Measurements from ENCODE around the gene PTPA. TPM values are rescaled to one million over a fixed set of nuclear protein-coding genes. Genes with fewer than 3 reads are reported as not detected.

The PTPA gene
- total RNA-seq = 77.2 and 80.0 TPM in 2 replicates

GRCh38 chr9:129110740-129111527 is at the start of gene PTPA, which contains the start of gene CRAT:
TSS of gene PTPA (plus strand) at chr9:129111415. CDS start at chr9:129111601, 186 bp downstream.
TSS of gene CRAT (minus strand) at chr9:129110793. CDS start at chr9:129110509, 284 bp downstream.

GRCh38 chr9:129080601-129081387 is 30.4 kb upstream of the PTPA start, which contains the start of gene DOLPP1:
TSS of gene DOLPP1 (plus strand) at chr9:129081111. CDS start at chr9:129081132, 21 bp downstream.

GRCh38 chr9:129177791-129178567 is 66.8 kb downstream of the PTPA start, which contains the start of gene IER5L:
TSS of gene IER5L (minus strand) at chr9:129178261. CDS start at chr9:129178052, 209 bp downstream.

Other genes with a start within 250 kb of the PTPA start
- 4.3 and 4.4 TPM in 2 replicates for gene KYAT1, start 229.5 kb upstream of the PTPA start, total RNA-seq
- gene LRRC8A, start 229.3 kb upstream of the PTPA start, total RNA-seq = 52.6 and 91.1 TPM in 2 replicates
- gene PHYHD1, start 190.4 kb upstream of the PTPA start, total RNA-seq = 0.34 TPM in 1 of 2 replicates, not detected in the other
- gene DOLK, start 163.8 kb upstream of the PTPA start, total RNA-seq = 25.5 and 27.3 TPM in 2 replicates
- gene NUP188, start 163.7 kb upstream of the PTPA start, total RNA-seq = 36.3 and 43.2 TPM in 2 replicates
- gene SH3GLB2, start 83.1 kb upstream of the PTPA start, total RNA-seq = 26.8 and 27.8 TPM in 2 replicates
- gene MIGA2, start 74.8 kb upstream of the PTPA start, total RNA-seq = 12.1 and 16.8 TPM in 2 replicates
- gene DOLPP1, start 30.3 kb upstream of the PTPA start, total RNA-seq = 7.7 and 7.9 TPM in 2 replicates
- gene CRAT, start 622 bp upstream of the PTPA start, total RNA-seq = 25.4 and 25.8 TPM in 2 replicates
- 16.4 and 20.4 TPM in 2 replicates for gene IER5L, start 66.8 kb downstream of the PTPA start, total RNA-seq